ENCODE measurements around the gene BRICD5. TPM values are rescaled to one million over a fixed set of nuclear protein-coding genes. Genes with fewer than 3 reads are reported as not detected.

Gene BRICD5
- total RNA-seq, 1 donor from 2014 or later: 1.4 TPM

- peaks cover 5 to 11% of the 10 kb centered on the region in 2 donors for H3K4me1 ChIP-seq
- intact Hi-C loops (cut with DNase I): no loop called here
Measured at GRCh38 chr16:2199095-2199494, 11.6 kb downstream of the BRICD5 start.

GRCh38 chr16:2198283-2198682 is 12.4 kb downstream of the BRICD5 start:
- DNase-seq (ENCODE audit: low spot score in 2 of 2): no peak
- intact Hi-C loops (cut with DNase I): no loop called here
- Histone ChIP-seq H3K36me3 (no peaks in the 10 kb centered on the region), H3K4me3 (no peak overlapping the region), H3K27ac (no peak overlapping the region), H3K27me3 (peaks cover 23% of the 10 kb centered on the region), H3K9me3 (no peaks in the 10 kb centered on the region), H3K4me1 (peaks cover 5 to 11% of the 10 kb centered on the region in 2 donors)
- no peak for TF ChIP-seq CTCF (IDR thresholded peaks at IDR 0.05)

More at GRCh38 chr16:2199095-2199494, 11.6 kb downstream of the BRICD5 start:
- Histone ChIP-seq H3K27me3 (peaks cover 23% of the 10 kb centered on the region), H3K36me3 (no peaks in the 10 kb centered on the region), H3K4me3 (no peak overlapping the region), H3K27ac (no peak overlapping the region), H3K9me3 (no peaks in the 10 kb centered on the region)
- TF ChIP-seq CTCF (IDR thresholded peaks at IDR 0.05): no peak
- no peak for DNase-seq (ENCODE audit: low spot score in 2 of 2)

- Histone ChIP-seq H3K4me1 (peaks cover 5 to 11% of the 10 kb centered on the region in 2 donors), H3K36me3 (no peaks in the 10 kb centered on the region), H3K27me3 (peaks cover 23% of the 10 kb centered on the region), H3K27ac (no peak overlapping the region), H3K4me3 (no peak overlapping the region), H3K9me3 (no peaks in the 10 kb centered on the region)
- intact Hi-C loops (cut with DNase I): no loop called here
- DNase-seq (ENCODE audit: low spot score in 2 of 2): no peak
- no peak for TF ChIP-seq CTCF (IDR thresholded peaks at IDR 0.05)
Measured at GRCh38 chr16:2197765-2198164, 12.9 kb downstream of the BRICD5 start.

GRCh38 chr16:2196981-2197511 is 13.6 kb downstream of the BRICD5 start:
- Histone ChIP-seq H3K27ac (no peak overlapping the region), H3K36me3 (no peaks in the 10 kb centered on the region), H3K4me1 (peaks cover 5 to 11% of the 10 kb centered on the region in 2 donors), H3K9me3 (no peaks in the 10 kb centered on the region), H3K4me3 (peak overlapping the region in 1 of 2 donors; percentile 52), H3K27me3 (peaks cover 23% of the 10 kb centered on the region)
- TF ChIP-seq CTCF (IDR thresholded peaks at IDR 0.05): no peak
- intact Hi-C loops (cut with DNase I): no loop called here
- DNase-seq (ENCODE audit: low spot score in 2 of 2): no peak

GRCh38 chr16:2196162-2196980 is 14.3 kb downstream of the BRICD5 start, which contains the start of gene CASKIN1:
CASKIN1 (minus strand) TSS chr16:2196605; CDS start chr16:2196432, 173 bp downstream.
- peaks cover 23% of the 10 kb centered on the region for H3K27me3 ChIP-seq

More at GRCh38 chr16:2196162-2196980, 14.3 kb downstream of the BRICD5 start, which contains the start of gene CASKIN1:
- peak within 1 kb of the TSS; percentile 57 to 66 for H3K4me3 ChIP-seq
- no peak within 1 kb of the TSS for H3K27ac ChIP-seq
- no peak for TF ChIP-seq CTCF (IDR thresholded peaks at IDR 0.05)
- intact Hi-C loops (cut with DNase I): no loop called here
- no peaks in the 10 kb centered on the region for H3K9me3 ChIP-seq
- H3K36me3 ChIP-seq: no peaks in the 10 kb centered on the region
- peaks cover 5 to 11% of the 10 kb centered on the region in 2 donors for H3K4me1 ChIP-seq
- no peak for DNase-seq (ENCODE audit: low spot score in 2 of 2)

Measured in ascending aorta (tissue), 2 donors.